GM18861 (cell line): Measurements from ENCODE around the gene VAT1L.

ENCODE experiments used
- ATAC-seq: cut with Tn5 transposase; IDR thresholded peaks from one replicate; pipeline ENCODE4 v1.9.1; 2021; ENCODE audit not compliant: unreplicated experiment

Gene VAT1L

DNA sequence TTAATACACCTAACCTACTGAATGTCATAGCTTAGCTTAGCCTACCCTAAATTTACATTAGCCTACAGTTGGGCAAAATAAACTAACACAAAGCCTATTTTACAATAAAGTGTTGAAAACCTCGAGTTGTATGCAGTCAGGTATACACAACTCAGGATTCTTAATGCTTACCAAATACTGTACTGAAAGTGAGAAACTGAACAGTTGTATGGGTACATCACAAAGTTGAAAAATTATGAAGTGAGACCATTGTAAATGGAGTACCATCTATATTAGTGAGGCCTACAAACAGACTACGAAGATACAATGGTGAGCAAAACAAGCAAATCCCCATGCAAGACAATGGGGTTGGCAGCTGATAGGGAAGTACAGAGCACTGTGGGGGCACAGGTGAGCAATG, 79.7 kb downstream of the VAT1L start:
- no peak for ATAC-seq

DNA sequence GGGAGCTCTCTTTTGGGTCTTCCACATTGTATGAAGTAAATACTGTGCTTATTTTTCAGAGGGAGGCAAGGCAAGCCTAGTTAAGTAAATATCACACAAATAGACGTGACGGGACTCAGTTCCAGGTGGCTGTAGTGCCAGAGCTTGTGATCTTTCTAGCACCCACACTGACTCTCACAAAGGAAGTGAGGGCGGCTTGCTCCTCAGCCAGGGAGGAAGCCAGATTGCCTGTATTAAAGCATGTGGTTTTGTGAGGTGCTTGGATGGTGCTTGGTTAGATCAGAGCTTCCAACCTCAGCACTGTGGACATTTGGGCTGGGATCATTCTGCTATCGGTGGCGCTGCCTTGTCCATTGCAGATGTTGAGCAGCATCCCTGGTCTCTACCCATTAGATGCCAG, 80.1 kb downstream of the VAT1L start:
- no peak for ATAC-seq

DNA sequence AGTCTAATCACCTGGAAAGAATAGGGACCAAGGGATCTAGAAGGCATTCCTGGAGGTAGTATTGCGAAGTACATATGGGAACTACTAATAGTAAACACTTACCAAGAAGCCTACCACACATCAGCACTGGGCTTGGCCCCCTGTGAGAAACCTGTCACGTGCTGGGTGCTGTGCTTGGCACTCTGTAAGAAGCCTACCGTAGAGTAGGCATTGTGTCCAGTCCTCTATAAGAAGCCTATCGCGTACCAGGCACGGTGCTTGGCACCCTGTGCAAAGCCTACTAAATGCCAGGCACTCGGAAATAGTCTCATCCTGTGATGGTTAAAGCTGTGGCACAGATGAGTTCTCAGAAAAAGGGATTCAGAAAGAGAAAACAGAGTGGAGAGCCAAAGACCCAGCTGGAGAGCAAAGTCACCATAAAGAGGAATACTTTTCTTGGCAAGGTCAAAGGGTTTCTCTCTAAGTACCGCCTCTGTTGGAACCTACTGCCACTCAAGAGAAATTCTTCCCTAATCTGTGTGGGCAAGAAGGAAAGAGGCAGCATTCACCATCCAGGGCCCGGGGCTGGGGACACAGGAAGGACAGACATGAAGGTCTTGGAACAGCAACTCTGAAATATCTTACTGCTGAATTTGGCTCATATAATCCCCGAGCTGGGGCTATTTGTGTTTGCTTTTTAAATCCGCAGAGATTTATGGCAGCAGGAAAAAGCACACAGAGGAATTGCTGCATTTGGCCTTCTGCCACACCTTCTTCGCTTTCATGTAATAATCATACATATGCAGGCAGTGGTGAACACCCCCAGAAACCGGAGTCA, 81.8 kb downstream of the VAT1L start:
- no peak for ATAC-seq

DNA sequence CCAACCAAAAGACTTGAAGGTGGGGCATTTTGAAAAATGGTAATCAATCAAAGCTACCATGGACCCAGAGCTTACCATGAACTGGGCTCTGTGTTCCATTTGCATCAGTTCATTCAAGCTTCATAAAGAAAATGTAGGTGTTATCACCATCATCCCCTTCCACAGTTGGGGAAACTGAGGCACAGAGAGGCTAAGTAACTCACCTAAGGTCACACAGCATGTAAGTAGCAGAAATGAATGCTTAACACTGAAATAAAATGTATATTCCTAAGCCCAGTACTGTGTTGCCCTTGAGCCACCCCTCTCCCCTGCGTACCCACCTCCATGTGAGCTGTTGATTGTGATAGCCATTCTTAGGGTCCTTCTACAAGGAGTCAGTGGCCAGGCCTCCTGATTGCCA, 83.6 kb downstream of the VAT1L start:
- no peak for ATAC-seq

DNA sequence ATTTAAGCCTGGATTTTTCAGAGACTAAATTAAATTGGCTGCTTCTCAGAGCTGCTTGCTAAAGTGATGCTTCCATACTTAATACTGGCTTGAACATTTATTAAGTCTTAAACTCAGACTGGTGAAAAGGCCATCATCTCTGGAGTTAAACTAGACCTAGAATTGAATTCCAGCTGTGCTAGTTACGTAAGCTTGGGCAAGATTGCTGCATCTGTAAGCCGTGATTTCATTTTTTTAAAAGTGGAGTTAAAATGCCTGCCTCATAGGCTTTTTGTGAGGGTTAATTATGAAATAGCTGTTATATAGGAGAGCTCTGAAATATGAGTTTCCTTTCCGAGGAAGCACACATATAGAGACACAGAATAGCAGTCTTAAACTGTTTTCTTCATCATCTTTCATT, 84.7 kb downstream of the VAT1L start:
- no peak for ATAC-seq

DNA sequence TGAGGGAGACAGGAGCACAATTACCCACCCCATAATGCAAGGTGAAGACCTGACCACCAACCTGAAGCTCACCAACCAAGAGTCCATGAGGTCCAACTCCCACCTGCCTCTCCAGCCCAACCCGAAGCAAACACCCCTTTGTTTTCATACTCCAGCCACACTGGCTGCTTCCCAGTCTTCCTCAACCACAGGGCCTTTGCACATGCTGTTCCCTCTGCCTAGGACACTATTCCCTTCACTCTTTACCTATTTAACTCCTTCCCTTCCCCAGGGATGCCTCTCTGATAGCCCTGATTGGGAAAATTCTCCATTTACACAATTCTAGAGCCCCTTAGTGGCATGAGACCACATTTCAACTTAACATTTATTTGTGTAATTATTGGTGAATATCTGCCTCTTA, 86.0 kb downstream of the VAT1L start:
- ATAC-seq = no peak

DNA sequence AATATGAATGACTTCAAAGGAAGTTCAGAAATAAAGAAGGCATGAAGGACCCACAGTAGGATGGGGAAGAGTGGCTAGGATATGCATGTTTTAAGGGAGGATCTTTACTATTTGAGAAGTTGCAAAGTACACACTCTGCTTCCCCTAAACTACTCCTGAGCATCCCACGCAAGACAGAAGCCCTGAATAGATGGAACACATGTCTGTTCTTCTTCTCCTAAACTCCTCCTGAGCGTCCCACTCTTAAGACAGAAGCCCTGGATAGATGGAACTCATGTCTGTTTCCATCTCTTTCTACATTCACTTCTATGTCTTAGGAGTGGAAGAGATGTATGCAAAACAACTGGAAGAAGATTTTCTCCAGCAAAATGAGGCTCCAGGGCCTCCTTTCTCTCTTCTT, 88.4 kb downstream of the VAT1L start:
- ATAC-seq = no peak

DNA sequence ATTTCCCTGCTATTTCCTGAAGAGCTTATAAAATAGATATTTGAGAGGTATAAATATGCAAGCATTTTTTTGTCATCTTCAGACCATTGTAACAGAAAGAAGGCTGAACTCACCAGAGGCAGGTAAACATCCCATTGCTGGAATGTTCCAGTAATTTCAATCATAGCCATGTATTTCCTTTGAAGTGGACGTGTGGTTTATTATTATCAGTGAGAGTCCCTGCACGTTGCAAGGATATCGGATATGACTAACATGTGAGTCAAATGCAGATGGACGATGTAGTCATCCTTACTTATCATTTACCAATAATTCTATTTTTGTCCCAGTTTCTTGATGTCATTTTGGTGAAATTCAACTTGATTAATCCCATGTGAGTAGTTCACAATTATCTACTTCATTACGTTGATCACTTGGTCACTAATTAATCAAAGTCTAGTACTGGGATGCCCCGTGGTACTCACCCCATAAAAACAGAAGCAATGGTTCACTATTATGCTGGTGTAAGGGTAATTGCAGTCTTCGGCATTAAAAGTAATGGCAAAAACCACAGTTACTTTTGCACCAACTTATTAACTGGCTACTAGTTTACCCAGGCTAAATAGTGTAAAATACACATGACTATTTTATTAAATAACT, 89.5 kb downstream of the VAT1L start:
- no peak for ATAC-seq

DNA sequence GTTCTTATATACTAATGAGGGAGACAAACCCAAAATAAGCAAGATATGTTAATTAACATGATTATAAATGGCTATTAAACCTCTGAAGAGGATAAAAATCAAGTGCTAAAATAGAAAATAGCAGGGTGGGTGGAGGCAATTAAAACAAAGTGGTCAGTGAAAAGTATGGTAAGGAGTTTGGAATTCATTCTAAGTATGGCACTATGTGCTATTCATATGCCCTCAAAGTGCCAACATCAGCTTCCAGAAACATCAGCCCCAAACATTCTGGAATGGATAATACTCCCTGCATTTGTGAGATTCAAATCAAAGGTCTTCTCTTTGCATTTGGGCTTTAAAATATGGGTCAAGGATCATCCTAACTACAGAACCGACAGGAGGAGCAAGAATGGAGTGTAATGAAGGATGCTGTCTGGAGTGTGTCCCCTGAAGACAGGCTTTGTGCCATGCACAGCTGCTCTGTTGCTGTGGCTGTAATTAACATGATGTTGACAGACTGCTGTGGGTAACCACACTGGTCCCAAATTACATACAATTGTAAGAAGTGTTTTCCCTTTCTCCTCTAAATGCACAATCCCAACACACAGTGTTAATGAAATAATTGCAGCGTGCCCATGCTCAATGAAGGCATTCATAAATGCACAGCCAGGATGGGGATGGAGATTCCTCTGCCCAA, 93.1 kb downstream of the VAT1L start:
- ATAC-seq = no peak

DNA sequence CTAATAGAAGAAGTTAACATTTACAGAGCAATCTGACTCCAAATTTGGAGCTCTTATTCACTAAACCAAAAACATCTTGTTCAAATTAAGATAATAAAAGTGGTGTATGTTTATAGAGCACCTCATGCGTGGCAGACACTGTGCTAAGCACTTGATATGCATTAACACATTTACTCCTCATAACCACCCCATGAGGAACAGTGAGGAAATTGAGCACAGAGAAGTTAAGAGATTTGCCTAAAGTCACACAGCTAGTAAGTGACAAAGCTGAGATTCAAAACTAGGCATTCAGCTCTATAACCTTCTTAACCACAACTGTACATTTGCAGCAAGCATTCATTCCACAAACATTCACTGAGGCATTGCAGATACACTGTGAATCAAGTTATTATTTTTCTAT, 94.0 kb downstream of the VAT1L start:
- ATAC-seq = no peak

DNA sequence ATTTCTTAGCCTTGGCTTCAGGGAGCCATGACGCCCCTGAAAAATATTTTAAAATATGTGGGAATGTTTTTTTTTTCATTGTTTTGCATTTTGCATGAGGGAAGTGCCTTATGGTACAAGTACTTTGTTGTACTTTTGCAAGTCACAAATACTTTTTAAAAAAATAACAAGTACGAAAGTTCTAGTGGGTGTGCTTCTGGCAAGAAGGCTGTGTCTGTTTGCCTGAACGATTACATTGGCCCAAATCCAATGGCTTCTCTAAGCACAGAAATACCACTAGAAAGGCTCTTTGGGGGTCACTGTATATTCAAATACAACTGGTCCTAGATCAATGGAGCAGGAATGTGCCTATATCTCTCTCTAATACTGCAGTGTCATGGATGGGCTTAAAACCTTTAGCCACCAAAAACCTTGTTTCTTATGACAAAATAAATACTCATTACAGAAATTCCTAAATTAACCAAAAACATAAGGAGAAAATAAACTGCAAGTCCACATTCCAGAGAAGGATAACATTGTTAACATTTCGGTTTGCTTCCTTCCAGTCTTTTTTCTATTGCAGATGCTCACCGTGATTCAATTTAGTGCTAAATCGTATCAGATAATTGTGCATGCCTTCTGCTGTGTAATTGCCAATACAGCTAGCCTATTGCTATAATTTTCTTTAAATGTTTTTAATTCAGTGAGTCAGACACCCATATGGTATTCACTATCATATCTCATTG, 97.4 kb downstream of the VAT1L start:
- no peak for ATAC-seq

DNA sequence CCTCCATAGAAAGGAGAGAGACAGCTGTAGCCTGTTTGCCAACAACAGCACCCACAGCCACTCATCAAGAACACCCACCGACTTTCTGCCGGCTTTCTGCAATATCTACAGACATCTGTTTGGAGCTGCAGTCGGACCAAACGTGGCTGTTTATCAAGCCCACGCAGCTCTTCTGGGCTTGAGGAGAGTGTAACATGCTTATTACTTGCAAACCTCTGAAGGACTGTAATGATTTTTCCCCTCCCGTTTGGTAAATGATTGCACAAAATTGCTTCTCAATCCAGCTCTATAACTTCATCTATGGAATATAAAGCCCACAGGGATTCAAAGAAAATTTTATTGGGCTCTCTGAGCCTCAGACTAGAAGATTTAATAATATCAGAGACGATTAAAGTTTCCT, 100.5 kb downstream of the VAT1L start:
- ATAC-seq = no peak

DNA sequence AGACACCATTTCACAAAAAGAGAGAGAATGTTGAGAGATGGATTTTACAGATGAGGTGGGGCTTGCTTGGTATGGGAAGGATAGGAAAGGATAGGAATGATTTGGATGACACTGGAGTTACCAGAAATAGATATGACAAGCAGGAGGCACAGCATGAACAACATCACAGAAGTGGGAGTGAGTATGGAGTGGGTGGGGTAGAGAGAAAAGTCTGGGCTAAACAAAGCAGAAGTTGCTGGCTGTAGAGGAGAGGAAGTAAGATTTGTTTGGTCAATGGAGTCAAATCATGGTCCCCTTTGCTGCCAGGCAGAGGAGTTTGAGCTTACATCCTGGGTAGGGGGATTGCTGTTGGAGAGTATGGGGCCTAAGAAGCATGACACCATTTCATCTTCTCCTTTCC, 101.7 kb downstream of the VAT1L start:
- ATAC-seq = no peak

DNA sequence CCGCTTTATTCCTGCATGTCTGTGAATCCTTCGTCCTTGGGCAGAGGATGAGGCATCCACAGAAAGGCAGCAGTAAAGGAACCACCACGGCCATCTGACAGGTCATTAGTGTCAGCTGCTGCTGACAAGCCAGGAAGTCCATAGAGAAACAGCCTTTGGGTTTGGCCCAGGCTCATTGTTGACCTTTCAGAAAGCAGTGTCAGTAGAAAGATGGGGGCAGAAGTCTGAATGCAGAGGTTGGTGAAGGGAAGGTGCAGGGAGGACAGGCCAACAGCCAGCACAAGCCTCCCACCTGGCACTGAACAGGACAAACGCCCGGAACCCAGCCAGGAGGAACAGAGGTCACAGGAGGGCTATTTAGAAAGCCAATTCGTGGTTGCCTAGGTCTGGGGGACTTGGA, 105.8 kb downstream of the VAT1L start:
- no peak for ATAC-seq

DNA sequence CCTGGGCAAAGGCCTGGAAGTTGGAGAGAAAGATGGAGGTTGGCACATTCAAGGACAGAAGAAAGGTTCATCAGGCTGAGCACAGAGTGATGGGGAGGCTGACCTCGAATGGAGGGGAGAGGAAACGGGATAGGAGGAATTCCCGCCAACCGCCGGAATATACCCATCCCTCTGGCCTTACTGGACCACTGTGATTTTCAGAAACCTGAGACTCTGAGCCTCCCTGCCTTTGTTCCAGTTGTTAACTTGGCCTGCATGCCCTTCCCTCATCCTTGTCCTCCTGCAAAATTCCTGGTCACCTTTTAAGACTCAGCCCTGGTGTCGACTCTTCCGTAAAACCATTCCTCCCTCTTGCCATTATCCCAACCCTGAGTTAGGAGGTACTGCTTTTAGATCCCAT, 107.6 kb downstream of the VAT1L start:
- no peak for ATAC-seq

DNA sequence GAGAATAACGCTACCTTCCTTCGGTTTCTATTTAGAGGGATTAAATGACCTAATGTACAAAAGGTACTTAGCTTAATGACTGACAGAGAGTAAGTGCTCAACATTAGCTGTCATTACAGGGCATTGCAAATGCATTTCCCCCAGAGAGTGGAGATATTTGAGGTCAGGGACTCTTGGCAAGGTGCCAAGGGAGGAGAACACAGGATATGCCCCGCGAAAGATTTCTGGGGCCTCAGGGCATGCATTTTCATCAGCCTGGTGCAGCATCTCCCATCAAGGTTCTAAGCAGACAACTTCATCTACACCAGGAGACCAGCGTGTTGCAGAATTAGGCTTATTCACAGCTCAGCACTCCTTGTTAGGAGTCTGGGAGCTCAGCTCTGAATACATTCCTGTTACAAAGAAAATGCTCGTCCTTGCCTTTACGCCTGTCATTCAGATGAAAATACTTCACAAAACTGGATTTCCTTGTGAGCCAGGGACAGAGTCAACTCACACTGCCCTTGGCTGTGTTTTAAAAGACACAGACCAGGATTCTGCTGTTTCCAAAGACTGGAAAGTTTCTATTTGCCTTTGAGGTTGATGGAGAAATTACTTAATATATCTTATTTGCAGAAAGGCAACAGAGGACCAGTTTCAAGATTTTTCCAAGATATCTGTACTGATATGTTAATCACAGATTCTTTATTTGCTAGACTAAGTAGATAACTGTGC, 108.2 kb downstream of the VAT1L start:
- ATAC-seq = no peak

DNA sequence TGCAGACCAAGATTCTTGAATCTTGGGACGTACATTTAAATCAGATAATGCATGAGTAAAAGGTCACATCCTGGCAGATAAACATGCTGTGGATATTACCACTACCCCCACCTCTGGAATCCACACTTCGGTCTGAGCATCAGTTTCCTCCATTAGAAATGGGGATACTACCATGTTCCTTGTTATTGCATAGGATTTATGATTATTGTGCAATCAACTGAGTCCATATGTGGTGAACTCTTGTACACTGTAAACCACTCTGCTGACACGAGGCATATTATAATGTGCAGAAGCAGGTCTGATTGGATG, 108.7 kb downstream of the VAT1L start:
- ATAC-seq = no peak

DNA sequence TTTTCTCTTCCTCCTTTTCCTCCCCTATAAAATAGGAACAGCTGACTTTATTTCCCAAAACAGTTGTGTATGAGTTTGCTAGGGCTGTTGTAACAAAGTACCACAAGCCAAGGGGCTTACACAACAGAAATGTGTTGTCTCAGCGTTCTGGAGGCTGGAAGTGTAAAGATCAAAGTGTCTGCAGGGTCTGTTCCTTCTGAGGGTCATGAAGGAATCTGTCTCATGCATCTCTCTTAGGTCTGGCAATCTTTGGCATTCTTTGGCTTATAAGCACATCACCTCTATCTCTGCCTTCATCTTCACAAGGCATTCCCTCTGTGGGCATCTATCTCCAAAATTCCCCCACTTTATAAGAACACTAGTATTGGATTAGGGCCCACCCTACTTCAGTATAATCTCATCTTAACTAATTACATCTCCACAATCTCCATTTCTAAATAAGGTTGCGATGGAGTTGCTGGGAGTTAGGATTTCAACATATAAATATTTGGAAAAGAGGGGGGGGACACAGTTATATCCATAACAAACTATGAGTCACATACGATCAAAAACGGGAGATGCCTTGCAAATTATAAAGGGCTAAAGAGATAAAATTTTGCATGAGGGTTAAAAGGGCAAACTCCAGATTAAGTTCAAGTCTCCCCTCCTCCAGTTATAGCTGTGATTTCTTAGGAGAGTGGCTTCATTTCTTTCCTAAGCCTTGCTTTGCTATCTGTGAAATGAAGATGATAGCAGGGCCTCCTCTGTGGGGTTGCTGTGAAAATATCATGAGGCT, 109.7 kb downstream of the VAT1L start:
- no peak for ATAC-seq

DNA sequence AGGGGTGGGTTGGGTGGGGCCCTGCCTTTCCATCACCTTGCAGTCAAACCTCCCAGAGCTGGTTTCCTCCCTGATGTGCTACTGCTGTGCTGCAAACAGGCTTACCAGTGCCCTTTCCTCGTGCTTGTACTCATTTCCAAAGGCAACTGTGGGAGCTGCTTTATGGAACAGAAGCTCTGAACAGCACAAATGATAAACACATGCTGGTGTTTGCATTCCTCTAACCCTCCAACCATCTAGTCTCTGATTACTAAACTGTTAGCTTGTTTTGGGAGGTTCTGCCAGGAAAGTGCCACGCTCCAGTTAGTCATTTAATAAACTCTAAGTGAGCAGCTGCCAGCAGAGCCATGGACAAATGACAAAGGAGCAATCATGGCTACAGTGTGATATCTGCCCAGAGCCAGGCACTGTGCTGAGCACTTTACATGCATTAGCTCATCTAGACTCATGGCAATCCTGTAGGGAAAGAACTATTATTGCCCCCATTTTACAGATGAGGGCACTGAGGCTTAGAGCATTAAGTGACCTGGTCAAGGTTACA, 110.4 kb downstream of the VAT1L start:
- ATAC-seq = no peak

DNA sequence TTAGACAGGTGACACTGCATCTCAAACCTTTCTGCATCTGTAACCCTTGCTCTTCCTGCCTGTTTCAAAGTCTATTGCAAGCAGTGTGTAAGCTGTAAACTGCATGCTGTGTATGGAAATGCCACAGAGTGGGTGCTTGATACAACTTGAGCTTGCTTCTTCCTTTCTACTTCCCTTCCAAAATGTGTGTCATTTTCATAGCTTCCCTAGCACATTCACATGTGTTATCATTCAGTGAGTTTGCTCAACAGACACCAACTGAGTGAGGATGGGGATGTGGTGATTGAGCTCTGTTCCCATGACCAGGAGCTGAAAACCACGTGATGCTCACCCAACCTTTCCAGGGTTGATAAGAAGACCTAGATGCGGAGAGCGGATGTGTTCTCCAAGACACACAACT, 111.1 kb downstream of the VAT1L start:
- ATAC-seq = no peak
